ENCODE results near the gene MYO7A. TPM values are rescaled to one million over a fixed set of nuclear protein-coding genes. Genes with fewer than 3 reads are reported as not detected.

Gene MYO7A
- total and polyA plus RNA-seq, 2 of the 8 experiments (the other 6 are each of a cell fraction or from before 2014, with no cell fraction given): 1.5 to 1.9 TPM

DNA sequence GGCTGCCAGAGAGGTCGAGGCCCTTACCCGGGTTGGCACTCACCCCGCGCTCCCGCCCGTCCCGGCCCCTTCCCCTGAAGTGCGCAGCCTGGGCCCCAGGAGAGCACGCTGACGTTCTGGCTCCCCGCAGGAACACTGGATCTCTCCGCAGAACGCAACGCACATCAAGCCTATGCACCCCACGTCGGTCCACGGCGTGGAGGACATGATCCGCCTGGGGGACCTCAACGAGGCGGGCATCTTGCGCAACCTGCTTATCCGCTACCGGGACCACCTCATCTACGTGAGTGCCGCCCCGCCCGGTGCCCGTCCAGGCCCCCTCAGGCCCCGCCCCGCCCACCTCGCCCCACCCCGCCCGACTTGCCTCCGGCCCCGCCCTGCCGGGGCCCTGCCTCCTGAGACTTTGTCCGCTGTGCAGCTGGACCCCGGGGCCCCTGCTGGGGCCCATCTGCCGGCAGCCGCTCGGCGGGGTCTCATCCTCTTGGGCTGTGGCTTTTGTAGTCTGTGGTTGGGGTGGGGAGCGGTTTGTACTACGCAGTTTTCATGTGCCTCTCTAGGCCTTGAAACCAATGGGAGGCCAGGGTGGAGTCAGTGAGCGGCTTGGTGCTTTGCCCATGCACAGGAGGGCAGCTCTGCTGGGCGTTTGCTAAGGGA is 19.7 kb downstream of the MYO7A start:
- peak overlapping the region; percentile 74 for H2AFZ ChIP-seq (ENCODE audit: low read length)
- 5% methylated on average over 29 of the region's 47 CpGs; no CpG with 5 or more reads in 1 of the 2 experiments for WGBS, 2 experiments (ENCODE audit: extremely low coverage in 1 of 2, insufficient coverage in 1 of 2, insufficient read length in 1 of 2, insufficient replicate concordance in 2 of 2, low coverage in 1 of 2, low lambda C conversion rate in 2 of 2, missing lambda C conversion rate in 1 of 2)

More for the DNA sequence above, 19.7 kb downstream of the MYO7A start:
- peak overlapping the region; percentile 92 to 94 for H3K4me2 ChIP-seq (ENCODE audit: insufficient read depth in 1 of 2, low read depth in 2 of 2, low read length in 2 of 2)
- H2BK120ac ChIP-seq (replicated peaks; ENCODE audit: low read depth, low read length): no peak overlapping the region
- H3K4ac ChIP-seq (replicated peaks; ENCODE audit: insufficient read length, low read depth, low read length): no peak overlapping the region
- peaks cover 0 to 2% (median 0%) of the 10 kb centered on the region in 4 experiments; a peak in 2 of 7 replicates for H3K27me3 ChIP-seq (replicated peaks in 1 of 4; ENCODE audit: control insufficient read depth in 3 of 4, extremely low read depth in 1 of 4, insufficient read depth in 3 of 4, low read length in 3 of 4)
- H4K5ac ChIP-seq (ENCODE audit: insufficient read length, low read depth, low read length): peak overlapping the region; percentile 29
- POLR2A ChIA-PET (ENCODE audit: partially characterized antibody): interaction anchor here (1.2 to 2.6 kb wide), 4 partner anchors 21 to 33 kb away, joined by 3 to 14 read pairs (median 4); no protein-coding TSS in a partner anchor
- DNase-seq (ENCODE audit: low read depth in 1 of 2, low spot score in 2 of 2) (peak; percentile 29 to 79), FAIRE-seq (no peak)
- H2BK20ac ChIP-seq (ENCODE audit: low read length): peak overlapping the region; percentile 67; the same call in 1 of the 2 replicates
- H3K79me2 ChIP-seq (ENCODE audit: control insufficient read depth in 1 of 2, insufficient read depth in 2 of 2, low read length in 2 of 2): no peaks in the 10 kb centered on the region
- H4K20me1 ChIP-seq (replicated peaks in 1 of 2; ENCODE audit: control insufficient read depth in 1 of 2, insufficient read depth in 2 of 2, low read length in 2 of 2): no peaks in the 10 kb centered on the region
- H3K36me3 ChIP-seq (ENCODE audit: control insufficient read depth in 2 of 4, insufficient read depth in 4 of 4, low read length in 3 of 4): no peaks in the 10 kb centered on the region
- peak overlapping the region; percentile 82 for H2BK15ac ChIP-seq (ENCODE audit: low read length)
- H3K9me3 ChIP-seq (ENCODE audit: insufficient read depth in 2 of 2, low read depth in 1 of 2, low read length in 1 of 2): no peaks in the 10 kb centered on the region
- TF ChIP-seq SUZ12 (IDR thresholded peaks at IDR 0.05; ENCODE audit: low read length) (peak; percentile 41; the same call in 1 of the 2 replicates), CEBPB (IDR thresholded peaks at IDR 0.05; ENCODE audit: low read depth, low read length) (peak; percentile 95), CREB1 (IDR thresholded peaks at IDR 0.05) (peak; percentile 10; the same call in 1 of the 2 replicates), KDM4A (IDR thresholded peaks at IDR 0.05; ENCODE audit: low read depth, low read length, severe bottlenecking) (peak; percentile 70), SP2 (IDR thresholded peaks at IDR 0.05; ENCODE audit: low read length) (no peak), GABPA (IDR thresholded peaks at IDR 0.05; ENCODE audit: borderline replicate concordance, insufficient read depth, low read length) (no peak), TCF12 (IDR thresholded peaks at IDR 0.05; ENCODE audit: low read depth, low read length) (0 out of 2 replicates have a peak, but pooled peaks have one; percentile 56), ASH2L (IDR thresholded peaks at IDR 0.05; ENCODE audit: low read length) (peak; percentile 92), RBBP5 (IDR thresholded peaks at IDR 0.05; ENCODE audit: borderline replicate concordance, low read depth, low read length) (peak; percentile 52; the same call in 1 of the 2 replicates)
- TF ChIP-seq, protein P1, sequence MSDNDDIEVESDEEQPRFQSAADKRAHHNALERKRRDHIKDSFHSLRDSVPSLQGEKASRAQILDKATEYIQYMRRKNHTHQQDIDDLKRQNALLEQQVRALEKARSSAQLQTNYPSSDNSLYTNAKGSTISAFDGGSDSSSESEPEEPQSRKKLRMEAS (IDR thresholded peaks at IDR 0.05): peak; percentile 44
- no peak overlapping the region for H3K27ac ChIP-seq (ENCODE audit: low read depth, low read length)
- H3K9ac ChIP-seq (replicated peaks in 1 of 4; ENCODE audit: extremely low read depth in 1 of 4, low read depth in 3 of 4, low read length in 3 of 4): peak overlapping the region in 3 of 4 experiments; percentile 9 to 66 (median 39); a peak in 3 of 7 replicates
- H4K8ac ChIP-seq (ENCODE audit: extremely low read depth, insufficient read depth, low read length): peak overlapping the region; percentile 77
- peak overlapping the region; percentile 92; the same call in 1 of the 2 replicates for H2BK12ac ChIP-seq (ENCODE audit: low read depth, low read length)
- no peaks in the 10 kb centered on the region for H3K79me1 ChIP-seq (ENCODE audit: low read depth, low read length)
- no peak overlapping the region for H3K23ac ChIP-seq (ENCODE audit: insufficient read length)
- no peak overlapping the region for H3K14ac ChIP-seq (ENCODE audit: insufficient read length)
- peaks cover 7% of the 10 kb centered on the region; the same call in 1 of the 2 replicates for H3K23me2 ChIP-seq (ENCODE audit: low read depth, low read length)
- peak overlapping the region; percentile 71; the same call in 1 of the 2 replicates for H2BK5ac ChIP-seq (ENCODE audit: low read depth, low read length)
- peak overlapping the region; percentile 94 for H4K91ac ChIP-seq (replicated peaks; ENCODE audit: insufficient read length, low read length)
- H3K18ac ChIP-seq (ENCODE audit: extremely low read depth, low read length): peak overlapping the region; percentile 72; the same call in 1 of the 2 replicates
- CTCF ChIA-PET (ENCODE audit: partially characterized antibody): interaction anchor here (0.8 to 16.2 kb wide), 16 partner anchors 11 to 83 kb away, joined by 3 to 104 read pairs (median 4); partner anchors contain the start of gene MYO7A
- 0 out of 2 replicates have a peak overlapping the region, but pooled peaks have one; percentile 1 for H2AK5ac ChIP-seq (ENCODE audit: low read depth, low read length)
- peak overlapping the region; percentile 0 for H3K56ac ChIP-seq (replicated peaks; ENCODE audit: insufficient read length, low read depth, low read length)
- H3K4me3 ChIP-seq (ENCODE audit: extremely low read depth in 1 of 4, insufficient read depth in 2 of 4, low read depth in 3 of 4, low read length in 4 of 4): peak overlapping the region; percentile 54 to 65 (median 58)
- peaks cover 0 to 11% (median 5%) of the 10 kb centered on the region in 4 experiments; a peak in 6 of 7 replicates for H3K4me1 ChIP-seq (replicated peaks in 1 of 4; ENCODE audit: control insufficient read depth in 3 of 4, insufficient read depth in 4 of 4, low read length in 3 of 4)
